Activated naive CD8-positive, alpha-beta T cell (primary cell): ENCODE data around the gene RGS19.

ENCODE experiments used
- H3K27ac Mint-ChIP-seq: one replicate; pipeline ENCODE4 v1.8.0; 2021; ENCODE audit warnings: mixed read lengths
- H3K27me3 Mint-ChIP-seq: one replicate; pipeline ENCODE4 v1.8.0; 2021; ENCODE audit warnings: mixed read lengths
- H3K36me3 Mint-ChIP-seq: one replicate; pipeline ENCODE4 v1.8.0; 2021; ENCODE audit warnings: mixed read lengths
- H3K4me1 Mint-ChIP-seq: one replicate; pipeline ENCODE4 v1.8.0; 2021; ENCODE audit warnings: low read depth, mixed read lengths
- H3K4me3 Mint-ChIP-seq: one replicate; pipeline ENCODE4 v1.8.0; 2021; ENCODE audit warnings: mild to moderate bottlenecking, mixed read lengths
- H3K9me3 Mint-ChIP-seq: one replicate; pipeline ENCODE4 v1.8.0; 2021; ENCODE audit warnings: low read depth, mixed read lengths

Gene RGS19

DNA sequence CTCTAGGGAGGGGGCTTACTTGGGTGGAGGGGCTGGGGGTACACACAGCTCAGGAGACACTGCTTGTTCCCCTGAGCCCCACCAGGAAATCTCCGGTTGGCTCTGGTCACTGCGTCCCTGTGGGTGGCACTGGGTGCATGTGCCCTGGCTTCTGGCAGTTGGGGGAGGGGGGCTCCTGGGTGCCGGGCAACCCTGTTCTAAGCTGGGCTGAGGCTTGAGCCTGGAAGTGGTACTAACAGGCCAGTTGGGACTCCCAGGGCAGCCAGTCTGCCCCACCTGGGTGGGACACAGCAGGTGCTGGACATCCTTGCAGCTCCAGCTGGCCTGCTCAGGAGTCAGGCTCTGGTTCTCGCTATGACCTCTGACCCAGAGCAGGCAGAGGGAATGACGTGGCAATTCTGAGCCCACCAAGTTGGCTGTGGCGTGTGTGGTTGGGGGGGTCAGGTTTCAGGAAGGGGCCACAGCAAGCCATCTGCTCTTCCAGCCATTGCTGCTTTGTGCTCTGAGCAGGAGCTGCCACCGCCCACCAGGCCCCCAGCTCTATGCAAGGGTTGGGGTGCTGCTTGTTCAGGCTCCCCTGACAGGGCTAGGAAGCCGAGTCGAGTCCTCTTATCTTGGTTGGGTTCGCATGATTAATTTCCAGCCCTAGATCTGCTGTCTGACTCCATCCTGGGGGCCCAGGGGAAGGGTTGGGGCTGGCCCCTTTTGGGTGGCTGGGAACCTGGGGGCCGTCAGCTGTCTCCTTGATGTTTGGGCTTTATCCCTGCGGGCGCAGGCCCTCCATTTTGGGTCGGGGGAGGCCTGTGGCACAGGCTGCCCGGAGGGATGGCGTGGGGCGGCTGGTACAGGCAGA, 42.7 kb downstream of the RGS19 start:
- Mint-ChIP-seq H3K27me3 (no peaks in the 10 kb centered on the region), H3K4me3 (no peak overlapping the region), H3K27ac (peak overlapping the region; percentile 34), H3K4me1 (peaks cover 37% of the 10 kb centered on the region), H3K36me3 (peaks cover 2% of the 10 kb centered on the region), H3K9me3 (no peaks in the 10 kb centered on the region)

DNA sequence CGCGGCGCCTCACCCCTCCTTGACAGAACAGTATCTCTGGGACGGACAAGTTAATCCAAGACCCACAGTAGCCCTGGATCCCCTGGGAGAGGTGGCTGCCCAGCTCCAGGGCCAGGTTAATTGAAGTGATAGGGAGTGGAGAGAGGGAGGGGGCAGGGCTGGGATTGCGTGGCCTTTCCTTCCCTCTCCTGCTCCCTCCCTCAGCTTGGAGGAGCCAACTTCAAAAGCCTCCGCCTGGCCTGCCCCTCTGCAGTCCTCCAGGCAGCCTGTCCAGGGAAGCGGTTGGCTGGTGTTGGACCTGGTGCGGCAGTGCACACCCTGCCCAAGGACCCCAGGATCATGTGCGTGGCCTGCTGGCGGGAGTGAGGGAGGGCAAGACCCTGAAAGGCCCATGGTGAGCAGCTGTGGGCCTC, 43.4 kb downstream of the RGS19 start, which contains the start of gene C20orf204:
C20orf204 (plus strand) TSS at position 250 of the 413 bp plus-strand sequence; CDS start at position 392, 142 bp downstream.
- peak within 1 kb of the TSS; percentile 74 for H3K4me3 Mint-ChIP-seq
- peak within 1 kb of the TSS; percentile 92 for H3K27ac Mint-ChIP-seq
- H3K4me1 Mint-ChIP-seq: peaks cover 33% of the 10 kb centered on the region
- no peaks in the 10 kb centered on the region for H3K9me3 Mint-ChIP-seq
- no peaks in the 10 kb centered on the region for H3K27me3 Mint-ChIP-seq
- peaks cover 2% of the 10 kb centered on the region for H3K36me3 Mint-ChIP-seq

- Mint-ChIP-seq H3K27ac (peak overlapping the region; percentile 92), H3K4me3 (peak overlapping the region; percentile 74), H3K27me3 (no peaks in the 10 kb centered on the region), H3K36me3 (peaks cover 2% of the 10 kb centered on the region), H3K9me3 (no peaks in the 10 kb centered on the region), H3K4me1 (peaks cover 31% of the 10 kb centered on the region)
These were observed 44.0 kb downstream of the RGS19 start for GRCh38 chr20:64035066-64035932.

GRCh38 chr20:64033981-64034493, 45.3 kb downstream of the RGS19 start:
- peaks cover 2% of the 10 kb centered on the region for H3K36me3 Mint-ChIP-seq
- peak overlapping the region; percentile 66 for H3K27ac Mint-ChIP-seq

DNA sequence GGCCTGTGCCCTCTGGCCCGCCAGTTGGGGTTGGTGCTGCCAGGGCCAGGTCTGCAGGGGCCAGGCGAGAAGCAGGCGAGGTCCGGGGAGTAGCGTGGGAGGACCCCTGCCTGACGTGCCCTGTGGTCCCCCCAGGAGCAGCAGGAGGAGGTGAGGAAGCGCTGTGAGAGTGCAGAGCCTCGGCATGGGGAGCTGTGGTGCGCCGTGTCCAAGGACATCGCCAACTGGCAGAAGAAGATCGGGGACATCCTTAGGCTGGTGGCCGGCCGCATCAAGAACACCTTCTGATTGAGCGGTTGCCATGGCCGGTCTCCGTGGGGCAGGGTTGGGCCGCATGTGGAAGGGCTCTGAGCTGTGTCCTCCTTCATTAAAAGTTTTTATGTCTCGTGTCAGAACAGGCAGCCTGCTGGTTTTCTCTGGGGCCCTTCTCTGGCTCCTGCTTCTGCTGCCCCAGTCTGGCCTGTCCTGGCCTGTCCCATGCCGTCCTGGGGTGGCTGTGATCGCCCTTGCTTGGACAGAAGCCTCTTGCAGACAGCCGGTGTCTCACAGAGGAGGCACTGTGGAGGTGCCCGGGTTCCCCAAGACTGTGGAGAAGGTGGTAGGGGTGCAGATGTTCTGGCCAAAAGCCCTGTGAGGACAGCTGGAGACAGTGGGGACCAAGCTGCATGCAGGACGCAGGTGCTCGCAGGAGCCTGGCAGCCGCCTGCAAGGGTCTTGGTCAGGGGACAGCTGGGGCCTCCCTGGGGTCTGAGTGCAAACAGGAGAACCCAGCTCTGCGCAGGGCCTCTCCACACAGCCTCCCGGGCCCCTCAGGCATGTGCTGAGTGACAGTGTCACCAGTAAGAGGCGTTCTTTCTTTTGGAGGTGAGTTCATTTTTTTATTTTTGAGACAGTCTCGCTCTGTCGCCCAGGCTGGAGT, 46.4 kb downstream of the RGS19 start:
- Mint-ChIP-seq H3K27me3 (no peaks in the 10 kb centered on the region), H3K27ac (no peak overlapping the region), H3K9me3 (no peaks in the 10 kb centered on the region), H3K4me1 (peaks cover 22% of the 10 kb centered on the region), H3K4me3 (no peak overlapping the region), H3K36me3 (peaks cover 2% of the 10 kb centered on the region)

More at GRCh38 chr20:64033981-64034493, 45.3 kb downstream of the RGS19 start:
- Mint-ChIP-seq H3K4me1 (peaks cover 22% of the 10 kb centered on the region), H3K9me3 (no peaks in the 10 kb centered on the region), H3K4me3 (no peak overlapping the region), H3K27me3 (no peaks in the 10 kb centered on the region)

GRCh38 chr20:64031822-64032314, 47.5 kb downstream of the RGS19 start:
- H3K4me1 Mint-ChIP-seq: peaks cover 19% of the 10 kb centered on the region
- H3K27ac Mint-ChIP-seq: no peak overlapping the region
- no peaks in the 10 kb centered on the region for H3K9me3 Mint-ChIP-seq
- H3K4me3 Mint-ChIP-seq: no peak overlapping the region
- H3K36me3 Mint-ChIP-seq: peaks cover 2% of the 10 kb centered on the region
- H3K27me3 Mint-ChIP-seq: no peaks in the 10 kb centered on the region

- peaks cover 16% of the 10 kb centered on the region for H3K4me1 Mint-ChIP-seq
- no peak overlapping the region for H3K27ac Mint-ChIP-seq
- H3K4me3 Mint-ChIP-seq: no peak overlapping the region
- H3K9me3 Mint-ChIP-seq: no peaks in the 10 kb centered on the region
- H3K36me3 Mint-ChIP-seq: peaks cover 2% of the 10 kb centered on the region
- H3K27me3 Mint-ChIP-seq: no peaks in the 10 kb centered on the region
These were observed 48.8 kb downstream of the RGS19 start for GRCh38 chr20:64030371-64031134.

DNA sequence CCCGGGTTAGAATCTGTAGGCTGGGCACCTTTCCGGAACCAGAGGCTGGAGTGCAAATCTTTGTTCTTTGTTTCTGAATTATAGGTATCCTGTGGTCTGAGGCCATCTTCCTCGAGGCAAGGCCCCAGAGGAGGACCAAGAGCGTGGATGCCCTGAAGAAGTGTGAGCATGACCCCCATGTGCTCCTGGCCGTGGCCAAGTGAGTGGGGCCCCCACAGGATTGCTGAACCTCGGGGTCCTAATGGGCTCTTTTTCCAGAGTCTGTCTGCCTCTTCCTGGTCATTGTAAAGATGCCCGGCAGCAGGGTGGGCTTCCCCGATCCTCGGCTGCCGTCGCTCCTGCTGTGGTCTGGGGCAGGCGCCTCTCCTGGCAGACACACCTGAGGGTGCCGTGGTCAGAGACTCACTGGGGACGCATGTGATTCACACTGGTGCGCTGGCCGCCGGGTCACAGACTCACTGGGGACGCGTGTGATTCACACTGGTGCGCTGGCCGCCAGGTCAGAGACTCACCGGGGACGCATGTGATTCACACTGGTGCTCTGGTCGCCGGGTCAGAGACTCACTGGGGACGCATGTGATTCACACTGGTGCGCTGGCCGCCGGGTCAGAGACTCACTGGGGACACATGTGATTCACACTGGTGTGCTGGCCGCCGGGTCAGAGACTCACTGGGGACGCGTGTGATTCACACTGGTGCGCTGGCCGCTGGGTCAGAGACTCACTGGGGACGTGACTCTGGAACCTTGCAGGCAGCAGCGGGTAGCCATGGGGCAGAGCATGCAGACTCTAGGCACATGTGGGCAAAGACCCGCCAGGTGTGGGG, 49.8 kb downstream of the RGS19 start:
- H3K4me3 Mint-ChIP-seq: no peak overlapping the region
- H3K9me3 Mint-ChIP-seq: no peaks in the 10 kb centered on the region
- no peak overlapping the region for H3K27ac Mint-ChIP-seq
- H3K4me1 Mint-ChIP-seq: peaks cover 7% of the 10 kb centered on the region
- no peaks in the 10 kb centered on the region for H3K36me3 Mint-ChIP-seq
- no peaks in the 10 kb centered on the region for H3K27me3 Mint-ChIP-seq

DNA sequence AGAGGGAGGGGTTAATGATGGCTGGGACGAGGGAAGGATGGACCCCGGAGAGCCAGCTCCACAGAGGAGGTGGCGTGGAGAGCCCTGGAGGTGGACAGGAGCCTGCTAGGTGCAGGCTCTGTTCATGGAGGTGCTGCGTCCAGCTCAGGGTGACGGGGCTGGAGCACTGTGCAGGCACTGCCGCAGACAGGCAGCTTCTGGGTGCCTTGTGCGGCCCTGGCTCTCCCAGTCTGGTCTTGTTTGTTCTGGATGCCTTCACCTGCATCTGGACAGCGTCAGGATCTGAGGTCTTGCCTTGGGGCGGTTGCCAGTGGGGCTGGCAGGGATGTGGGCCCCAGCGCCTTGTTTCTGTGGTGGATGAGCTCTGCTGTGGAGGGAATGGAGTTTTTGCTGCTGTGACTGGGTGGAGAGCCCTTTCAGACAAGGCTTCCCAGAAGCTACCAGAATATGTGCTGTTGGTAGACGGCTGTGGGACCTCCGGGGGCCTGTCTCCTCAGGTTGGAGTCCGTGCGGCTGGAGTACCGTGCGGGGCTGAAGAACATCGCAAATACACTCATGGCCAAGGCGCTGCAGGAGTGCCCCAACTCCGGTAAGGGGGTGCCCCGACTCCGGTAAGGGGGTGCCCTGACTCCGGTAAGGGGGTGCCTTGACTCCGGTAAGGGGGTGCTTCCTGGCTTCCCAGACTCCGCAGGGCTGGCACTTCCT, 51.2 kb downstream of the RGS19 start:
- H3K27ac Mint-ChIP-seq: no peak overlapping the region
- H3K9me3 Mint-ChIP-seq: no peaks in the 10 kb centered on the region
- H3K27me3 Mint-ChIP-seq: no peaks in the 10 kb centered on the region
- H3K4me3 Mint-ChIP-seq: no peak overlapping the region
- H3K36me3 Mint-ChIP-seq: peaks cover 2% of the 10 kb centered on the region
- H3K4me1 Mint-ChIP-seq: no peaks in the 10 kb centered on the region

- H3K36me3 Mint-ChIP-seq: peaks cover 5% of the 10 kb centered on the region
- H3K27me3 Mint-ChIP-seq: no peaks in the 10 kb centered on the region
- H3K4me1 Mint-ChIP-seq: no peaks in the 10 kb centered on the region
- no peak overlapping the region for H3K27ac Mint-ChIP-seq
- no peaks in the 10 kb centered on the region for H3K9me3 Mint-ChIP-seq
- no peak overlapping the region for H3K4me3 Mint-ChIP-seq
These were observed 53.4 kb downstream of the RGS19 start for GRCh38 chr20:64025826-64026412.

- H3K27me3 Mint-ChIP-seq: no peaks in the 10 kb centered on the region
- no peak overlapping the region for H3K4me3 Mint-ChIP-seq
- H3K9me3 Mint-ChIP-seq: no peaks in the 10 kb centered on the region
- H3K27ac Mint-ChIP-seq: no peak overlapping the region
- H3K36me3 Mint-ChIP-seq: peaks cover 5% of the 10 kb centered on the region
- H3K4me1 Mint-ChIP-seq: no peaks in the 10 kb centered on the region
These were observed 54.1 kb downstream of the RGS19 start for GRCh38 chr20:64025101-64025825.
